ENCODE results near the gene AFTPH.
A peak's percentile ranks its signal among the peaks of the same experiment; 100 is the strongest.

Gene AFTPH

GRCh38 chr2:64492272-64492671 is 31.9 kb upstream of the AFTPH start:
- Histone ChIP-seq H4K20me1 (ENCODE audit: low read depth, low read length) (no peaks in the 10 kb centered on the region), H3K4me3 (ENCODE audit: insufficient read depth, low read length, poor library complexity, severe bottlenecking) (no peak overlapping the region), H2AFZ (ENCODE audit: low read depth, low read length, severe bottlenecking) (no peak overlapping the region), H3K27me3 (ENCODE audit: low read length) (no peaks in the 10 kb centered on the region), H3K27ac (ENCODE audit: low read depth, low read length) (no peak overlapping the region), H3K36me3 (ENCODE audit: low read length) (no peaks in the 10 kb centered on the region), H3K9me3 (ENCODE audit: insufficient read depth, low read length) (no peaks in the 10 kb centered on the region), H3K9me2 (replicated peaks; ENCODE audit: insufficient read depth, low read length) (no peaks in the 10 kb centered on the region), H3K4me2 (ENCODE audit: low read depth, low read length, poor library complexity, severe bottlenecking) (no peak overlapping the region), H3K79me2 (ENCODE audit: insufficient read depth, low read length) (no peaks in the 10 kb centered on the region), H3F3A (ENCODE audit: insufficient read depth) (no peaks in the 10 kb centered on the region), H3K9ac (ENCODE audit: low read length) (no peak overlapping the region)
- TF ChIP-seq CTCF (IDR thresholded peaks at IDR 0.05; ENCODE audit: insufficient read depth, low read length, poor library complexity, severe bottlenecking): no peak
- TF ChIP-seq EZH2phosphoT487 (conservative IDR thresholded peaks at IDR 0.05; ENCODE audit: low read length): no peak

GRCh38 chr2:64492821-64493220 is 31.3 kb upstream of the AFTPH start:
- Histone ChIP-seq H3K36me3 (ENCODE audit: low read length) (no peaks in the 10 kb centered on the region), H3K4me3 (ENCODE audit: insufficient read depth, low read length, poor library complexity, severe bottlenecking) (no peak overlapping the region), H3K9me3 (ENCODE audit: insufficient read depth, low read length) (no peaks in the 10 kb centered on the region), H3K9ac (ENCODE audit: low read length) (no peak overlapping the region), H3K4me2 (ENCODE audit: low read depth, low read length, poor library complexity, severe bottlenecking) (no peak overlapping the region), H3K27ac (ENCODE audit: low read depth, low read length) (no peak overlapping the region), H3K27me3 (ENCODE audit: low read length) (no peaks in the 10 kb centered on the region), H3F3A (ENCODE audit: insufficient read depth) (no peaks in the 10 kb centered on the region), H2AFZ (ENCODE audit: low read depth, low read length, severe bottlenecking) (no peak overlapping the region), H4K20me1 (ENCODE audit: low read depth, low read length) (no peaks in the 10 kb centered on the region), H3K9me2 (replicated peaks; ENCODE audit: insufficient read depth, low read length) (no peaks in the 10 kb centered on the region), H3K79me2 (ENCODE audit: insufficient read depth, low read length) (no peaks in the 10 kb centered on the region)
- TF ChIP-seq CTCF (IDR thresholded peaks at IDR 0.05; ENCODE audit: insufficient read depth, low read length, poor library complexity, severe bottlenecking): no peak
- no peak for TF ChIP-seq EZH2phosphoT487 (conservative IDR thresholded peaks at IDR 0.05; ENCODE audit: low read length)

GRCh38 chr2:64493788-64494187 is 30.3 kb upstream of the AFTPH start:
- Histone ChIP-seq H3K79me2 (ENCODE audit: insufficient read depth, low read length) (no peaks in the 10 kb centered on the region), H3K27ac (ENCODE audit: low read depth, low read length) (no peak overlapping the region), H3K9ac (ENCODE audit: low read length) (no peak overlapping the region), H3K9me3 (ENCODE audit: insufficient read depth, low read length) (no peaks in the 10 kb centered on the region), H3K4me3 (ENCODE audit: insufficient read depth, low read length, poor library complexity, severe bottlenecking) (no peak overlapping the region), H3K9me2 (replicated peaks; ENCODE audit: insufficient read depth, low read length) (no peaks in the 10 kb centered on the region), H3K36me3 (ENCODE audit: low read length) (no peaks in the 10 kb centered on the region), H2AFZ (ENCODE audit: low read depth, low read length, severe bottlenecking) (peak overlapping the region; percentile 79), H3F3A (ENCODE audit: insufficient read depth) (no peaks in the 10 kb centered on the region), H4K20me1 (ENCODE audit: low read depth, low read length) (no peaks in the 10 kb centered on the region), H3K27me3 (ENCODE audit: low read length) (no peaks in the 10 kb centered on the region), H3K4me2 (ENCODE audit: low read depth, low read length, poor library complexity, severe bottlenecking) (no peak overlapping the region)
- TF ChIP-seq EZH2phosphoT487 (conservative IDR thresholded peaks at IDR 0.05; ENCODE audit: low read length) (no peak), CTCF (IDR thresholded peaks at IDR 0.05; ENCODE audit: insufficient read depth, low read length, poor library complexity, severe bottlenecking) (no peak)
